ENCODE data around the gene XKR7. TPM values are rescaled to one million over a fixed set of nuclear protein-coding genes. Genes with fewer than 3 reads are reported as not detected.

XKR7 gene
- total and polyA plus RNA-seq, 2 donors (not counting 3 experiments of a cell fraction or from before 2014, with no cell fraction given), result 0.04 TPM; not detected in 1

DNA sequence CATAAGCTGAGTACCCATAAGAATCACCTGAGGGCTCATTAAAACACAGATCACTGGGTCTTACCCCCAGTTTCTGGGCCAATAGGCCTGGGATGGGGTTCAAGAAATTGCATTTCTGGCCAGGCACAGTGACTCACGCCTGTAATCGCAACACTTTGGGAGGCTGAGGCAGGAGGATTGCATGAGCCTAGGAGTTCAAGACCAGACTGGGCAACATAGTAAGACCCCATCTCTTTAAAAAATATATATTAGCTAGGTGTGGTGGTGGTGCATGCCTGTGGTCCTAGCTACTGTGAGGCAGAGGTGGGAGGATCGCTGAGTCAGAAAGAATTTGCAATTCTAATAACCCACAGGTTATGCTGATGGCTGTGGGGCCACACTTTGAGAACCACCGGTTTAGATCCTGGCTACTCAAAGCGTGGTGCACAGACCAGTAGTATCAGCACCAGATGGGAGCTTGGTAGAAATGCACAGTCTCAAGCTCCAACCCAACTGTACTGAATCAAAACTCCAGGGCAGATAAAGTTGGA lies 44.3 kb downstream of the XKR7 start:
- dilution Hi-C loops (cut with MboI; ENCODE audit: extremely low pct_ligation_motif_present, low sequenced_read_pairs), result no loop called here
- no peak overlapping the region for H3K9ac ChIP-seq (replicated peaks; ENCODE audit: extremely low read depth, insufficient read depth, low read length)
- intact Hi-C loops (cut with micrococcal nuclease), result no loop called here
- no peak overlapping the region for H3K27ac ChIP-seq (ENCODE audit: insufficient read depth, low read depth, low read length)
- TF ChIP-seq POLR2AphosphoS5 (IDR thresholded peaks at IDR 0.05; ENCODE audit: insufficient read depth, low read depth, low read length), result no peak
- no peak for TF ChIP-seq EZH2 (IDR thresholded peaks at IDR 0.05; ENCODE audit: borderline replicate concordance, low read depth, low read length, severe bottlenecking)
- TF ChIP-seq FOS (IDR thresholded peaks at IDR 0.05; ENCODE audit: borderline replicate concordance, insufficient read depth, low read length), result no peak
- TF ChIP-seq, protein P1, sequence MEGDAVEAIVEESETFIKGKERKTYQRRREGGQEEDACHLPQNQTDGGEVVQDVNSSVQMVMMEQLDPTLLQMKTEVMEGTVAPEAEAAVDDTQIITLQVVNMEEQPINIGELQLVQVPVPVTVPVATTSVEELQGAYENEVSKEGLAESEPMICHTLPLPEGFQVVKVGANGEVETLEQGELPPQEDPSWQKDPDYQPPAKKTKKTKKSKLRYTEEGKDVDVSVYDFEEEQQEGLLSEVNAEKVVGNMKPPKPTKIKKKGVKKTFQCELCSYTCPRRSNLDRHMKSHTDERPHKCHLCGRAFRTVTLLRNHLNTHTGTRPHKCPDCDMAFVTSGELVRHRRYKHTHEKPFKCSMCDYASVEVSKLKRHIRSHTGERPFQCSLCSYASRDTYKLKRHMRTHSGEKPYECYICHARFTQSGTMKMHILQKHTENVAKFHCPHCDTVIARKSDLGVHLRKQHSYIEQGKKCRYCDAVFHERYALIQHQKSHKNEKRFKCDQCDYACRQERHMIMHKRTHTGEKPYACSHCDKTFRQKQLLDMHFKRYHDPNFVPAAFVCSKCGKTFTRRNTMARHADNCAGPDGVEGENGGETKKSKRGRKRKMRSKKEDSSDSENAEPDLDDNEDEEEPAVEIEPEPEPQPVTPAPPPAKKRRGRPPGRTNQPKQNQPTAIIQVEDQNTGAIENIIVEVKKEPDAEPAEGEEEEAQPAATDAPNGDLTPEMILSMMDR (IDR thresholded peaks at IDR 0.05; ENCODE audit: extremely low read depth in 1 of 2, insufficient read depth in 1 of 2, low read depth in 1 of 2, low read length in 2 of 2), result no peak
- TF ChIP-seq JUN (IDR thresholded peaks at IDR 0.05; ENCODE audit: borderline replicate concordance, insufficient read depth, insufficient read length, low read depth), result no peak
- no peak for TF ChIP-seq POLR2A (IDR thresholded peaks at IDR 0.05; ENCODE audit: low read depth, low read length)
- TF ChIP-seq MYC (IDR thresholded peaks at IDR 0.05; ENCODE audit: low read depth, low read length), result no peak
- CTCF ChIA-PET, result interaction anchor here (0.9 to 1.8 kb wide), 7 partner anchors 10 to 160 kb away, joined by 3 to 8 read pairs (median 5); no protein-coding TSS in a partner anchor
- no peak overlapping the region for H3K4me2 ChIP-seq (ENCODE audit: insufficient read depth, low read length)
- BruUV-seq (replicated peaks), result no TSS peak
- DNase-seq (ENCODE audit: low read depth, low spot score) (no peak), FAIRE-seq (no peak)
- H3K9me3 ChIP-seq (replicated peaks; ENCODE audit: control insufficient read depth, insufficient read depth, low read length), result no peaks in the 10 kb centered on the region
- H2AFZ ChIP-seq (ENCODE audit: low read depth, low read length), result no peak overlapping the region
- H3K79me2 ChIP-seq (ENCODE audit: control insufficient read depth, insufficient read depth, low read length), result no peaks in the 10 kb centered on the region
- H3K4me1 ChIP-seq (ENCODE audit: control insufficient read depth, extremely low read depth, insufficient read depth, low read length), result peaks cover 33% of the 10 kb centered on the region
- H3K27me3 ChIP-seq (ENCODE audit: control insufficient read depth in 2 of 2, insufficient read depth in 2 of 2, low read length in 2 of 2), result no peaks in the 10 kb centered on the region
- no peaks in the 10 kb centered on the region for H4K20me1 ChIP-seq (replicated peaks; ENCODE audit: control insufficient read depth, extremely low read depth, insufficient read depth, low read length)
- H3K4me3 ChIP-seq (replicated peaks in 1 of 3; ENCODE audit: insufficient read depth in 1 of 3, low read depth in 1 of 3, low read length in 3 of 3), result no peak overlapping the region
- POLR2A ChIA-PET, result no interaction called here
- no peaks in the 10 kb centered on the region for H3K9me1 ChIP-seq (replicated peaks; ENCODE audit: control insufficient read depth, extremely low read depth, insufficient read depth, low read length)
- H3K36me3 ChIP-seq (ENCODE audit: control insufficient read depth in 2 of 2, extremely low read depth in 1 of 2, insufficient read depth in 2 of 2, low read length in 2 of 2), result no peaks in the 10 kb centered on the region
